KMS-11 (cell line): ENCODE data around the gene CSNK2B.

Experiments used
- H2AFZ ChIP-seq: fragments of 200-600 bp; sonication (generic); 2 replicates; pipeline ENCODE4 v1.6.1; 2016; ENCODE audit warnings: antibody characterized with exemption, mixed run types, low read depth
- H3K27ac ChIP-seq: fragments of 200-600 bp; sonication (generic); 2 replicates; pipeline ENCODE4 v1.6.1; 2016; ENCODE audit warnings: mild to moderate bottlenecking, mixed run types
- H3K27me3 ChIP-seq: fragments of 200-600 bp; sonication (generic); 2 replicates; pipeline ENCODE4 v1.6.1; 2017; ENCODE audit warnings: mild to moderate bottlenecking, low read depth, mixed run types, moderate library complexity; ENCODE audit not compliant: insufficient read depth
- H3K36me3 ChIP-seq: fragments of 200-600 bp; sonication (generic); 2 replicates; pipeline ENCODE4 v1.6.1; 2017; ENCODE audit warnings: mild to moderate bottlenecking, mixed run types; ENCODE audit not compliant: insufficient read depth
- H3K4me1 ChIP-seq: fragments of 200-600 bp; sonication (generic); 2 replicates; pipeline ENCODE4 v1.6.1; 2016; ENCODE audit warnings: mild to moderate bottlenecking, low read depth, mixed run types; ENCODE audit not compliant: poor library complexity, severe bottlenecking
- H3K4me2 ChIP-seq: fragments of 200-600 bp; sonication (generic); 2 replicates; pipeline ENCODE4 v1.7.0; 2016; ENCODE audit warnings: mild to moderate bottlenecking, mixed run types
- H3K4me3 ChIP-seq: fragments of 200-600 bp; sonication (generic); IDR thresholded peaks from 2 replicates; pipeline ENCODE4 v1.6.1; 2017; ENCODE audit warnings: low read depth, low read length, mixed read lengths; ENCODE audit not compliant: insufficient read depth
- H3K79me2 ChIP-seq: fragments of 200-600 bp; sonication (generic); 2 replicates; pipeline ENCODE4 v1.6.1; 2016; ENCODE audit warnings: low read depth, mixed run types; ENCODE audit not compliant: insufficient read depth
- H3K9ac ChIP-seq: fragments of 200-600 bp; sonication (generic); 2 replicates; pipeline ENCODE4 v1.6.1; 2016; ENCODE audit warnings: mild to moderate bottlenecking, mixed run types
- H4K20me1 ChIP-seq: fragments of 200-600 bp; sonication (generic); 2 replicates; pipeline ENCODE4 v1.6.1; 2016; ENCODE audit warnings: mild to moderate bottlenecking, mixed run types; ENCODE audit not compliant: insufficient read depth
- CTCF ChIP-seq: fragments of 200-600 bp; sonication (generic); conservative IDR thresholded peaks from 2 replicates; pipeline ENCODE4 v1.6.1; 2017; ENCODE audit warnings: low read depth, mild to moderate bottlenecking, antibody characterized with exemption, low read length, moderate library complexity, mixed read lengths

CSNK2B gene

DNA sequence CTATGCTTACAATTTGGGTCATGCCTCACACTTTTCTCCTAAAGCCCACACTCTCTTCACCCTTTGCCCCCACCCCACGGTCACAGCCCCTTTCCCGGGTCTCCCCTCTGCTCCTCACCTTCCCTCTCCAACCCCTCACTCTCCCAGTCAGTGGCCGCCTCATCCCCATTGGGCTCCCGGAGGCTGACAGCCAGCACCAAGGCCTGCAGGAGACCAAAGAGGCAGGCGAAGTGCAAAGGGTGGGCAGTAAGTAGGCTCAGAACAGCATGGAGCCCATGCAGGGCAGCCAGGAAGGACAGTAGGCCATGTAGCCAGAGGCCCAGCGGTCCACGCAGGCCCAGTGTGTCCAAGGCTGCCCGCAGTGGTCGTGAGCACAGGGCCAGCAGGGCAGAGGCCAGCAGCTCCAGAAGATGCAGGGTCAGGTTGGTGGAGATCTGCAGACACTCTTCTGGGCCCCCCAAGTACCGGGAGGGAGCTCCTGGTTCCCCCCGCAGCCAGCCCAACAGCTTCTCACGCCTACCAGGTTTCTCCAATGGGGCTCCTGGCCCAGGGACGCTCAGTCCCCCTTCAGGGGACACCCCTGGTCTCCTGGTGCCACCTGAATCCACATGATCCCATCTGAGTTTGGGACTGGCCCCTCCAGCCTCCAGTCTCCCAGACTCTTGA is 6.8 kb upstream of the CSNK2B start:
- peaks cover 43% of the 10 kb centered on the region for H3K4me1 ChIP-seq
- H3K79me2 ChIP-seq: peaks cover 27% of the 10 kb centered on the region
- H3K4me2 ChIP-seq: peak overlapping the region; percentile 87; the same call in 1 of the 2 replicates
- no peak overlapping the region for H3K27ac ChIP-seq
- no peak overlapping the region for H2AFZ ChIP-seq
- H3K9ac ChIP-seq: no peak overlapping the region
- H3K36me3 ChIP-seq: no peaks in the 10 kb centered on the region
- no peak for TF ChIP-seq CTCF
- H3K4me3 ChIP-seq: no peak overlapping the region
- no peaks in the 10 kb centered on the region for H3K27me3 ChIP-seq
- H4K20me1 ChIP-seq: no peaks in the 10 kb centered on the region

DNA sequence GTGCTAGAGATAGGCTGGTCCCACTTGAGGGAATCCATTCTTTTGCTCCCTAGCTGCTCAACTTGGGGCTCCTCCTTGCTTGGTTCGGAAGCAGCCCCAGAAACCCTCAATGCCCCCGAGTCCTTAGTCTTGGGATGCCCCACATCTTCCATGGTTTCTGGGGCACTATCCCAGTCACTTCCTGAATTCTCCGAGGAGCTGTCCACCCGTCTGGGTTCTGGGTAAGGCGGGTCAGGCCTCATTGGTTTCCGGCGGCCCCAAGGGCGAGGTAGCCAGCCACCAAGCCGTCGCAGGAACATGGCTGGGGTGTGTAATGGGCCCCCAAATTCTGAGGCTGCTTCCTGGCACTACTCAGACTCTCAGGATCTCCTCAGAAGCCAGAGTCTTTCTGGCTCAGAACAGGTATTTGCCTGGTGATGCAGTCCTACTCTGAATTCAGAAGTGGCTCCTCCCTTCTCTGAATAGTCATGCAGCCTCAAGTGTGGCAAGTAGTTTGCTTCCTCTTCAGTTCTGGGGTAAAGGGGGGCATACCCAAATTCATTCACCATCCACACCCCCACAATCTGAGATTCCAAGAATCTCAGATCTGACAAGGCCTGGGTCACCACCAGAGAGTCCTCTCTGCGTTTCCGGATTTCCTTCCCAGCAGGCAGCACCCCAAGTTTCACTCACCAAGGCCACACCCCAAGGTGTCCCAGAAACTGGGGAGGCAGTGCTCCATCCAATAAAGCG is 6.1 kb upstream of the CSNK2B start:
- H3K27ac ChIP-seq: peak overlapping the region; percentile 42; the same call in 1 of the 2 replicates
- peaks cover 33% of the 10 kb centered on the region for H3K79me2 ChIP-seq
- H2AFZ ChIP-seq: peak overlapping the region; percentile 56

DNA sequence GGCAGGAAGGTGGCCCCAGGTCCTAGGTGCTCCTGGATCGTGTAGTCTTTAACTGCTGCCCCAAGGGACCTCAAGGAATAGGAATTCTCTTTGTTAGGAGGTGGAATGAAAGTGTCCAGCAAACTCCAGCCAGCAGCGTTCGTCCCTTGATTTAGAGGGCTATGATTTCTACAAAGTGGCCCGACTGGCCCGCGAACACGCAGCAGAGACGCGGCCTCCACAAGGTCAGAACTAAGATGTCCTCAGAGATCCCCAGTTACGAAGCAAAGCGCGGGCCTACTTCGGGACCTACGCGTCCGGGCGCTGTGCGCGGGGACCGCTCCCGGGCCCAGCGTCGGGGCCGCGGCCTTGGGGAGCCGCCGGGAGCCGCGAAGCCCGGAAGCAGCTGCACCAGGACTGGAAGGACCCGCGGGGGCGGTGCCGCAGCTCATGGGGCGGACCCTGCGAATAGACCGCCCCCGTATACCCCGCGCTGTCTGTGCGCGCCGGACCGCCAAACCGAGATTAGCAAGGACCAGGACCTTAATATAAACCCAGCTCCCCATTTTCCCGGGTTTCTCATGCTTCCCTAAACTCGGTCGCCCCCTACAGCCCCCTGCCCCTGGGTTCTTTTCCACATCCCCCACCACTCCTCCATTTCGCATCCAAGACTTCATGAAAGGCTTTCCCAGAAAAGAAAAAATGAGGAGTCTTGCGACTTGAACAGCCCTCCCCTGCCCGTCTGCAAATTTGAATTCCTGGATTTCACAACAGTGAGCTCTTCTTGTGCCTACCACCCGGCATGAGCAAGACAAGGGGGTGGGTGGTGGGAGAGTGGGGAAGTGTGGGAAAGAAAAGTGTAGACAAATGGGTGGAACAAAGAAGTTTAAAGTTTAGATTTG is 5.3 kb upstream of the CSNK2B start, which contains the start of gene C6orf47:
TSS of gene C6orf47 (minus strand) at position 398 of the 881 bp plus-strand sequence. CDS start 831 bp downstream, outside the sequence.
- peak within 1 kb of the TSS; percentile 42; the same call in 1 of the 2 replicates for H3K27ac ChIP-seq
- H3K4me3 ChIP-seq: no peak within 1 kb of the TSS
- peaks cover 45% of the 10 kb centered on the region for H3K4me1 ChIP-seq
- peak within 1 kb of the TSS; percentile 56 for H2AFZ ChIP-seq
- no peak for TF ChIP-seq CTCF
- H3K79me2 ChIP-seq: peaks cover 33% of the 10 kb centered on the region
- no peaks in the 10 kb centered on the region for H4K20me1 ChIP-seq
- H3K9ac ChIP-seq: peak within 1 kb of the TSS; percentile 60; the same call in 1 of the 2 replicates
- peak within 1 kb of the TSS; percentile 87 for H3K4me2 ChIP-seq
- no peaks in the 10 kb centered on the region for H3K36me3 ChIP-seq
- no peaks in the 10 kb centered on the region for H3K27me3 ChIP-seq

More for the DNA sequence above, 6.1 kb upstream of the CSNK2B start:
- Histone ChIP-seq H4K20me1 (no peaks in the 10 kb centered on the region), H3K9ac (peak overlapping the region; percentile 60; the same call in 1 of the 2 replicates), H3K4me2 (peak overlapping the region; percentile 87), H3K36me3 (no peaks in the 10 kb centered on the region), H3K27me3 (no peaks in the 10 kb centered on the region), H3K4me1 (peaks cover 45% of the 10 kb centered on the region), H3K4me3 (no peak overlapping the region)
- TF ChIP-seq CTCF: no peak
